Cerebellar cortex (tissue), 1 donor: Measurements from ENCODE around the gene FAM177B.

Source experiments
- DNase-seq: peaks from one replicate; pipeline ENCODE4 v3.0.0-alpha.2; 2015; ENCODE audit warnings: low spot score

Gene FAM177B

GRCh38 chr1:222786121-222786520 is 49.1 kb downstream of the FAM177B start:
- DNase-seq, result peak; percentile 76

DNA sequence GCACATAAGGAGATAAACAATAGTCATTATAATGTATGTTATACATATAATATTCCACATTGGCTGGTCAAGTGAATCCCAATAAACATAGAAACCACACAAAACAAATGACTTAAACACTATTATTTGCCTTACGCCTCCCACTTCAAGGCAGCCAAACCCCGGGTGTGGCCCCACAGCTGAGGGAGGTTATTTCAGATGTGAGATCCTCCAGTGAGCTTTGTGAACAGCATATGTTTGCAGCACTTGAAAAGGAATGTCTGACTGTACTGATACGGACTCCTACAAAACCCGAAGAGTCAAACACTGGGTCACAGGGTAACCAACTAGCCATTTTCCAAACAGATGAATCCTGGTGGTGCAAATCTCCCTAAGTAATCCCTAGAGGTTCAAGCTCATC is 50.7 kb downstream of the FAM177B start:
- DNase-seq, result no peak

DNA sequence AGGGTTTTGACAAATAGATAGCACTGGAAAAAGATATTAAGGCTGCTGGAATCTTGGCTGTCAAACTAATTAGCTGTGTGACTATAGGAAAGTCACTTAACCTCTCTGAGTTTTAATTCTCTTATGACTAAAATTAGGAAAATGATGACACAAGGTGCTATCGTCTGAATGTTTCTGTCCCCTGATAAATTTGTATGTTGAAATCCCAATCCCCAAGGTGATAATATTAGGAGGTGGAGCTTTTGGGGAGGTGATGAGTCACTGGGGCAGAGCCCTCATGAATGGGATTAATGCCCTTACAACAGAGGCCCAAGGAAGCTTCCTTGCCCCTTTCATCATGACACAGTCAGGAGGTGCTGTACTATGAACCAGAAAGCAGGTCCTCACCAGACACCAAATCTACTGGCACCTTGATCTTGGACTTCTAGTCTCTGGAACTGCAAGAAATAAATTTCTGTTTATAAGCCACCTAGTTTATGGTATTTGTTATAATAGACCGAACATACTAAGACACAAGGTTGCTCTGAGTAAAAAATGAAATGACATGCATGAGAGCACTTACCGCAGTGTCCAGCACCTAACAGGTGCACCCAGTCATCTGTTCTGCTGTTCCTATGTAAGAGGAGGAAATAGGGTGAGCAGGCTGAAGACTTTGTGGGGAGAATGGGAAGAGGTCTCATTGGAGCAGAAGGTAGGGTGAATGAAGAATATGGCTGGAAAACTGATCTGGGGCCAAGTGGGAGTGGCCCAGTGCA is 51.6 kb downstream of the FAM177B start:
- DNase-seq, result no peak

- no peak for DNase-seq
Observed at GRCh38 chr1:222790115-222790514, 53.1 kb downstream of the FAM177B start.

GRCh38 chr1:222790520-222790919 is 53.5 kb downstream of the FAM177B start:
- DNase-seq, result no peak

GRCh38 chr1:222791006-222791710 is 54.2 kb downstream of the FAM177B start:
- no peak for DNase-seq

GRCh38 chr1:222792744-222793143 is 55.7 kb downstream of the FAM177B start:
- DNase-seq, result peak; percentile 17

DNA sequence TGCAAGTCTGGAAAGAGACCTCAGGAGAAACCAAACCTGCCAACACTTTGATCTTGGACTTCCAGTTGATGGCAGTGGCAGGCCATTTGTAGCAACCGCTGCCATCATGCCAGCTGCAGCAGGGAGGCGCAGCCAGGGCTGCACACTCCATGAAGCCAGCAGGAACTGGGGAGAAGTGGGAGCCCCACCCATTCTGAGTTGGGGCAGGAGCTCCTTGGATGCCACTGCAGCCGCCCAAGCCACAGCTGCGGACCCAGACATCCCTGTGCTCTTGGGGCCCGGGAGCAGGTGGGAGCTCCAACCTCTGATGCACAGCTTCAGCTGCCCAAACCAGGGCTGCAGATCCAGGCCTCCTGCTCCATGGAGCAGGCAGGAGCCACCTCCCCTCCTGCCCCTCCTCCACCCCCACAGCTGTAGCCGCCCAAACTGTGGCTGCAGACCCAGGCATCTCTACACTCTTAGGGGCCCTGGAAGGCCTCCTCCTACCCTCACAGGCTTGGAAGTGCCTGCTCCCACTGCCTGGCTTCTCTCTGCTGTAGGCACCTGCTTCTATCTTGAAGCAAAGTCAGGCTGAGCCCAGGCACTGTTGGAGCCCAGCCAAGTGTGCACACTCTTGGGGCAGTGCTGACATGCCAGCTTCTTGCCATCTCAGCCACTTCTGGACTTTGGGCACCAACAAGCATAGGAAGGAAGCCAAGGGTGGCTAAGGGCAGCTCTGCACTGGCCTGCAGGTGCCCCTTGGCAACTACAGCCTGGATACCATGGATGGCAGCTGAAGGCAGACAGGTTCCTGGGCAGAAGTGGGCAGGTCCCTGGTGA is 57.9 kb downstream of the FAM177B start:
- DNase-seq, result no peak

DNA sequence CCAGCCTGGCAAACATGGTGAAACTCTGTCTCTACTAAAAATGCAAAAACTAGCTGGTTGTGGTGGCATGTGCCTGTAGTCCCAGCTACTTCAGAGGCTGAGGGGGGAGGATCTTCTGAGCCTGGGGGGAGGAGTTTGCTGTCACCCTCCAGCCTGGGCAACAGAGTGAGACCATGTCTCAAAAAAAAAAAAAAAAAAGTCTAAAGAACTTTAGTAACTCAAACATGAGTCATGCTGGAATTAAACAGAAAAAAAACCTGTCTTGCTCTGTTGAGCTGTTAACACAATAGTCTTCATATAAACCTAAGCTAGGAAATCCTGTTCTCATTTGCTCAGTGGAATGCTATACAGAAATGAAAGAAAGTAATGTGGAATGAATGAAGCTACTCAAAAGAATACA is 61.1 kb downstream of the FAM177B start:
- DNase-seq, result no peak

- no peak for DNase-seq
Observed at GRCh38 chr1:222798975-222799374, 62.0 kb downstream of the FAM177B start.
